Dendritic cell treated with granulocyte-macrophage colony-stimulating factor and Interleukin-4, amounts not matched to agents 40 ng/mL and 50 ng/mL, for 4 days (primary cell): ENCODE data around the gene HP.

ENCODE experiments used
- H3K27ac Mint-ChIP-seq: one replicate; pipeline ENCODE4 v1.8.0; 2022; ENCODE audit warnings: mild to moderate bottlenecking, mixed read lengths
- H3K27me3 Mint-ChIP-seq: one replicate; pipeline ENCODE4 v1.8.0; 2022; ENCODE audit warnings: mild to moderate bottlenecking, mixed read lengths
- H3K36me3 Mint-ChIP-seq: one replicate; pipeline ENCODE4 v1.8.0; 2022; ENCODE audit warnings: low read depth, mixed read lengths
- H3K4me1 Mint-ChIP-seq: one replicate; pipeline ENCODE4 v1.8.0; 2022; ENCODE audit warnings: low read depth, mixed read lengths
- H3K4me3 Mint-ChIP-seq: one replicate; pipeline ENCODE4 v1.8.0; 2022; ENCODE audit warnings: mild to moderate bottlenecking, moderate library complexity, mixed read lengths
- H3K9me3 Mint-ChIP-seq: one replicate; pipeline ENCODE4 v1.8.0; 2022; ENCODE audit warnings: mixed read lengths
- intact Hi-C: fragments of 100-400 bp; cut with micrococcal nuclease; formaldehyde crosslinking; loops from one replicate; pipeline ENCODE4 v1.15.0; 2022

Gene HP

DNA sequence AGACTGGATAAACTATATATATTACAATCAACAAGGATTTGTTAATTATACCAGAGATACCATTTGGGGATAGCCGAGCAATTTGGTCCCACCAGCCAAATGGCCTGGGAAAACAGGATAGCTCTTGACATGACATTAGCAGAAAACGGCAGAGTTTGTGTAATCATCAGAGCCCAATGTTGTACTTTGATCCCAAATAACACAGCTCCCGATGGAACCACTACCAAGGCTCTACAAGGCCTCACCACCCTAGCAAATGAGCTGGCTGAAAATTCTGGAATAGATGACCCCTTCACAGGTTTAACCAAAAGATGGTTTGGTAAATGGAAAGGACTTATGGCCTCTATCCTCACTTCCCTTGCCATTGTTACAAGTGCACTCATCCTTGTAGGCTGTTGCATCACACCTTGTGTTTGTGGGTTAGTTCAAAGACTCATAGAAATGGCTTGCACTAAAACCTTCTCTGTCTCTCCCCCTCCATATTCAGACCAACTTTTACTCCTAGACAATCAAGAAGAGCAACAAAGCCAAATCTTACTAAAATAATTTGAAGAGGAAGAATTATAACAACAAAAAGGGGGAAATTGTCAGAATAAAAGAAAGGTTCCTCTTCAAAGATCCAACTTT lies 29.6 kb downstream of the HP start:
- Mint-ChIP-seq H3K4me1 (no peaks in the 10 kb centered on the region), H3K27me3 (no peaks in the 10 kb centered on the region), H3K9me3 (peaks cover 19% of the 10 kb centered on the region), H3K36me3 (peaks cover 52% of the 10 kb centered on the region), H3K4me3 (no peak overlapping the region), H3K27ac (no peak overlapping the region)
- intact Hi-C loops = no loop called here

DNA sequence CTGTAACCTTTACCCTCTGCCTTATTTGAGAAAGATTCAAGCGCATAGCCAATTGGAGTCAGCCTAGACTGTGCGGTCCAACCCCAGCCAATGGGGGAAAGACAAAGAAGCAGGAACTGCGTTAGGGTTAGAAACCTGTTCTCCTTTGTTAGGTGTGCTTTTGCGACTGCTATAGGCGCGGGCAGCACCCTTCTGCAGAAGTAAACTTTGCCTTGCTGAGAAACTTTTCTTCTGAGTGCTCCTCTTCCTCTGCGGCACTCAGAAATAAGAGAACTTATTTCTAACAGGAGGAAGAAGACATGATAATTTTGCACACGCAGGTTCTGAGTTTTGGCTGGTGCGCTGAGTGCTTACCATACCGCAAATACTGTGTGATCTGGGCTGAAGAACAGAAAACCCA lies 30.1 kb downstream of the HP start:
- no peaks in the 10 kb centered on the region for H3K4me1 Mint-ChIP-seq
- intact Hi-C loops = no loop called here
- H3K4me3 Mint-ChIP-seq = no peak overlapping the region
- H3K36me3 Mint-ChIP-seq = peaks cover 57% of the 10 kb centered on the region
- H3K27ac Mint-ChIP-seq = no peak overlapping the region
- H3K9me3 Mint-ChIP-seq = peaks cover 19% of the 10 kb centered on the region
- no peaks in the 10 kb centered on the region for H3K27me3 Mint-ChIP-seq

DNA sequence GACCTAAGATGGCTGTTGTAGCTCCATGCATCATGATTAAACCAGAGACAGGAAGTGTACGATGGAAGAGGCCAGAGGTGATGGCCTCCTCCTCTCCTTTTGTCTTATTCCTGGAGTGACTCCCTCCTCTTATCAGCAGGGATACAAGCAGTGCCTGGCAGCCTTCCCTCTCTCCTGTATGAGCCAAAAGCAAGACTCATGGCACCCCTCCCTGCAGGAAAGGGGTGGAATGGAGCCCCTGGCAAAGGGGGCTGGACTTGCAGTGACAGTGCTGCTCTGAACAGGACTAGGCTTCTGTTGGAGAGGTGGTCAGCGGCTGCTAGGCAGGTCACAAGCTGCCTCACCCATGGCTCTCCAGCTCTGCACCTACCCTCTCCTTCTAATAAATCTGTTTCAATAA lies 30.7 kb downstream of the HP start:
- Mint-ChIP-seq H3K36me3 (peaks cover 63% of the 10 kb centered on the region), H3K4me3 (no peak overlapping the region)

GRCh38 chr16:72091217-72091616 lies 36.9 kb downstream of the HP start:
- Mint-ChIP-seq H3K4me3 (no peak overlapping the region), H3K36me3 (peaks cover 77% of the 10 kb centered on the region), H3K27ac (no peak overlapping the region), H3K4me1 (peaks cover 40% of the 10 kb centered on the region), H3K9me3 (no peaks in the 10 kb centered on the region), H3K27me3 (no peaks in the 10 kb centered on the region)
- intact Hi-C loops = loop anchor here (10.0 kb wide), 3 partner anchors 206 to 574 kb away; partner anchors contain the start of genes PHLPP2 and ZNF821

More for the DNA sequence above, 30.7 kb downstream of the HP start:
- intact Hi-C loops = no loop called here
- Mint-ChIP-seq H3K4me1 (no peaks in the 10 kb centered on the region), H3K9me3 (peaks cover 19% of the 10 kb centered on the region), H3K27me3 (no peaks in the 10 kb centered on the region), H3K27ac (no peak overlapping the region)

- no peaks in the 10 kb centered on the region for H3K9me3 Mint-ChIP-seq
- H3K4me1 Mint-ChIP-seq = peaks cover 41% of the 10 kb centered on the region
- H3K4me3 Mint-ChIP-seq = peak overlapping the region; percentile 98
- intact Hi-C loops = loop anchor here (1.0 to 10.0 kb wide), 4 partner anchors 85 to 572 kb away; partner anchors contain the start of genes DHODH, PHLPP2 and ZNF821
- peak overlapping the region; percentile 93 for H3K27ac Mint-ChIP-seq
- H3K36me3 Mint-ChIP-seq = peaks cover 77% of the 10 kb centered on the region
- H3K27me3 Mint-ChIP-seq = no peaks in the 10 kb centered on the region
Measured at GRCh38 chr16:72092832-72093447, 38.6 kb downstream of the HP start.

- intact Hi-C loops = loop anchor here (1.0 to 10.0 kb wide), 4 partner anchors 85 to 571 kb away; partner anchors contain the start of genes DHODH, PHLPP2 and ZNF821
- Mint-ChIP-seq H3K4me1 (peaks cover 41% of the 10 kb centered on the region), H3K4me3 (peak within 1 kb of the TSS; percentile 98), H3K9me3 (no peaks in the 10 kb centered on the region), H3K27me3 (no peaks in the 10 kb centered on the region), H3K36me3 (peaks cover 77% of the 10 kb centered on the region), H3K27ac (peak within 1 kb of the TSS; percentile 93)
Measured at GRCh38 chr16:72093448-72094265, 39.4 kb downstream of the HP start, which contains the start of the genes DHX38 and TXNL4B. Gene DHX38, plus strand, starts transcription at chr16:72093847. Its CDS starts 2,311 bp downstream, at chr16:72096158. Gene TXNL4B, minus strand, starts transcription at chr16:72093620. Its CDS starts 2,871 bp downstream, at chr16:72090749.

DNA sequence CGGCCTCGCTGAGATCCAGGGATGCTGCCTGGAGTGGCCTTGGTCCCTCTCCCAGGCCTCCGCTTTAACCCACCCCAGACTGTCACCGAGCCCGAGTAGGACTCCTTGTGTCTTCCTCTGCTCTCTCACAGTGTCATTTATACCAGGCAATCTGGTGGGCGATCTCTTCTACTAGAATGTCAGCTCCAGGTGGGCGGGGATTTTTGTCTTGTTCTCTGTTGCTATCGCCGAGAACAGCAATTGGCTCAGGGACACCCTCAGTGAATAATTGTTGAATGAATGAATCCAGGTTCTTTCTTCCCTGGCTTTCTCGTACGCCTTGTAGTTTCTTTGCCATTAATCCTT lies 39.9 kb downstream of the HP start:
- Mint-ChIP-seq H3K27ac (peak overlapping the region; percentile 93), H3K4me3 (peak overlapping the region; percentile 98), H3K9me3 (no peaks in the 10 kb centered on the region), H3K4me1 (peaks cover 41% of the 10 kb centered on the region), H3K36me3 (peaks cover 77% of the 10 kb centered on the region), H3K27me3 (no peaks in the 10 kb centered on the region)
- intact Hi-C loops = loop anchor here (10.0 kb wide), 3 partner anchors 209 to 571 kb away; partner anchors contain the start of genes PHLPP2 and ZNF821

GRCh38 chr16:72098936-72099335 lies 44.6 kb downstream of the HP start:
- Mint-ChIP-seq H3K9me3 (no peaks in the 10 kb centered on the region), H3K27ac (no peak overlapping the region)

DNA sequence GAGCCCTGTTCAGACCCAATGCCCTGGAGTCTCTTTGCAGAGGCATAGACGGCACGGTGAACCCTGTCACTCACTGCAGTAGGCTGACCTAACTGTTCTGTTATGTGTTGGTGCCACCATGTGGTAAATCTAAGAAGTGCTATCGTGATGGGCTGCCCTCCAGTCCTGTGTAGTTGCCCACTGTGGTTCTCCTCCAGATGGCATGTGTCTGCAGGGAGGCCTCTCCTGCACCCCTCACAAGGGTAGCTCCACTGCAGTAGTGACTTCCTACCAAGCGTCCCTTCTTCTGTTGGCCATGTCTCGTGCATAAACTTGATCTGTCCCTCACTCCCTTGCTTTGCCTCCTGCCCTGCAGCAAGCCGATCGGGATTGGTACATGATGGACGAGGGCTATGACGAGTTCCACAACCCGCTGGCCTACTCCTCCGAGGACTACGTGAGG lies 45.1 kb downstream of the HP start:
- Mint-ChIP-seq H3K27ac (no peak overlapping the region), H3K27me3 (no peaks in the 10 kb centered on the region), H3K4me1 (peaks cover 19% of the 10 kb centered on the region), H3K36me3 (peaks cover 90% of the 10 kb centered on the region), H3K4me3 (no peak overlapping the region), H3K9me3 (no peaks in the 10 kb centered on the region)
- intact Hi-C loops = loop anchor here (2.0 to 10.0 kb wide), 4 partner anchors 33 to 565 kb away; partner anchors contain the start of genes PHLPP2 and ZNF821

More at GRCh38 chr16:72098936-72099335, 44.6 kb downstream of the HP start:
- Mint-ChIP-seq H3K4me3 (no peak overlapping the region), H3K4me1 (peaks cover 21% of the 10 kb centered on the region), H3K27me3 (no peaks in the 10 kb centered on the region), H3K36me3 (peaks cover 90% of the 10 kb centered on the region)
- intact Hi-C loops = loop anchor here (2.0 to 10.0 kb wide), 4 partner anchors 32 to 566 kb away; partner anchors contain the start of genes PHLPP2 and ZNF821

DNA sequence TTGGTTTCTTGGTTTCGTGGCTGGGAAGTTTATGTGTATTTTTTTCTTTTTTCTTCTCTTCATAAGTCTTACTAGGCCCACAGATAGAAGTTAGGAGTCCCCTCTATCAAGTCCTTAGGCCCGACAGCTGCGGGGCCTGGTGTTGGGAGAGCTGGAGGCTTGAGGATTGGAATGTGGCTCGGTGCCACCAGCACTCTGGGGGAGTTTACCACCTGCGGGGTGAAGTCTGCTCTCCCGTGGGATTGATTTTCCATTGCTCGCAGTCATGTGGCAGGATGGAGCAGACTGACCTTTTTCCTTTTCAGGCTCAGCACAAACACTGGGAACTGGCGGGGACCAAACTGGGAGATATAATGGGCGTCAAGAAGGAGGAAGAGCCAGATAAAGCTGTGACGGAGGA lies 46.9 kb downstream of the HP start:
- peaks cover under 1% of the 10 kb centered on the region for H3K4me1 Mint-ChIP-seq
- H3K9me3 Mint-ChIP-seq = no peaks in the 10 kb centered on the region
- H3K36me3 Mint-ChIP-seq = peaks cover 100% of the 10 kb centered on the region
- no peak overlapping the region for H3K27ac Mint-ChIP-seq
- no peaks in the 10 kb centered on the region for H3K27me3 Mint-ChIP-seq
- intact Hi-C loops = no loop called here
- H3K4me3 Mint-ChIP-seq = no peak overlapping the region

DNA sequence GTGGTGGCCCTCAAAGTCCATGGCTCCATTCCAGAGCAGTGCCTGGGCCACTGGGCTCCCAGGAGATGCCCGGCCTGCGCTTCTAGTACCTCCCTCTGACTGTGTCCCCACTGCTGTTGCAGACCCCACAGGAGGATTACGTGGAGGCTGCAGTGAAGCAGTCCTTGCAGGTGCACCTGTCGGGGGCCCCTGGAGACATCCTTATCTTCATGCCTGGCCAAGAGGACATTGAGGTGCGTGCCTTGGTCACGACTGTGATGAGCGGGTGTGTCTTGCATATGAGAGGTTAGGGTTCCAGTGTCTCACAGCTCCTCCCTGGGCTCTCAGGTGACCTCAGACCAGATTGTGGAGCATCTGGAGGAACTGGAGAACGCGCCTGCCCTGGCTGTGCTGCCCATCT lies 50.6 kb downstream of the HP start:
- Mint-ChIP-seq H3K27me3 (no peaks in the 10 kb centered on the region), H3K4me1 (no peaks in the 10 kb centered on the region), H3K27ac (no peak overlapping the region), H3K36me3 (peaks cover 100% of the 10 kb centered on the region), H3K4me3 (no peak overlapping the region), H3K9me3 (no peaks in the 10 kb centered on the region)
- intact Hi-C loops = no loop called here

DNA sequence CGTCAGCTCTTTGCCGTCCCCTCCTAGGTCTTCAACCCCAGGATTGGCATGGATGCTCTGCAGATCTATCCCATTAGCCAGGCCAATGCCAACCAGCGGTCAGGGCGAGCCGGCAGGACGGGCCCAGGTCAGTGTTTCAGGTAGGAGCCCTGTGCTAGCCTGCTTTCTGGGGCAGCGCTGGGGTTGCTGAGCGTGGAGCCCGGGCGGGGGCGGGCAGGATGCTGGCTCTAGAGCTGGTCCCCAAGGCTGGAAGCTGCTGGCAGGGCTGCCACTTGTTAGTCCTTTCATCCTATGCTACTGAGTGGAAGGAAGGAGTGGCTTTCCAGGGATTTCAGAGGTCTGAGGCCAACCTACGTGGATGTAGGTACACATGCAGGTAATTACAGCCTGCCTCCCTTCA lies 51.7 kb downstream of the HP start:
- Mint-ChIP-seq H3K4me3 (no peak overlapping the region), H3K4me1 (no peaks in the 10 kb centered on the region), H3K9me3 (no peaks in the 10 kb centered on the region), H3K36me3 (peaks cover 100% of the 10 kb centered on the region), H3K27ac (no peak overlapping the region), H3K27me3 (no peaks in the 10 kb centered on the region)
- intact Hi-C loops = no loop called here

DNA sequence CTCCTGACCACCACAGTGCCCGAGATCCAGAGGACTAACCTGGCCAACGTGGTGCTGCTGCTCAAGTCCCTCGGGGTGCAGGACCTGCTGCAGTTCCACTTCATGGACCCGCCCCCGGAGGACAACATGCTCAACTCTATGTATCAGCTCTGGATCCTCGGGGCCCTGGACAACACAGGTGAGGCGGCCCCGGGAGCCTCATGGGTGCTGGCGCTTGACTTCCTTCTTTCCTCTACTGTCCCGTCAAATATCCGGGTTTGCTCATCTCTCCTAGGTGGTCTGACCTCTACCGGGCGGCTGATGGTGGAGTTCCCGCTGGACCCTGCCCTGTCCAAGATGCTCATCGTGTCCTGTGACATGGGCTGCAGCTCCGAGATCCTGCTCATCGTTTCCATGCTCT lies 53.1 kb downstream of the HP start:
- Mint-ChIP-seq H3K27me3 (no peaks in the 10 kb centered on the region), H3K27ac (no peak overlapping the region), H3K36me3 (peaks cover 100% of the 10 kb centered on the region), H3K4me1 (no peaks in the 10 kb centered on the region), H3K9me3 (no peaks in the 10 kb centered on the region), H3K4me3 (no peak overlapping the region)
- intact Hi-C loops = no loop called here
